GM23338 (cell line): ENCODE data around the gene PDE4D. TPM values are rescaled to one million over a fixed set of nuclear protein-coding genes. Genes with fewer than 3 reads are reported as not detected.
A peak's percentile ranks its signal among the peaks of the same experiment; 100 is the strongest.

ENCODE experiments used
- ATAC-seq: fragments of 200-7000 bp; cut with Tn5 transposase; 3 replicates; pipeline ENCODE4 v1.9.1; 2020
- DNase-seq: peaks from one replicate; pipeline ENCODE4 v3.0.0-alpha.2; 2015; ENCODE audit warnings: low spot score
- H2AFZ ChIP-seq: fragments of 200-600 bp; sonication (generic); 2 replicates; pipeline ENCODE4 v1.8.0; 2016; ENCODE audit warnings: antibody characterized with exemption, mild to moderate bottlenecking, moderate library complexity
- H3F3A ChIP-seq: fragments of 200-600 bp; sonication (generic); replicated peaks from 2 replicates; pipeline ENCODE4 v1.8.0; 2017; ENCODE audit warnings: antibody characterized with exemption, mixed run types, low read depth
- H3K27ac ChIP-seq: fragments of 200-600 bp; sonication (generic); 2 replicates; pipeline ENCODE4 v1.6.1; 2016; ENCODE audit warnings: low read depth
- H3K27me3 ChIP-seq: fragments of 200-600 bp; sonication (generic); 2 replicates; pipeline ENCODE4 v1.8.0; 2016; ENCODE audit warnings: mild to moderate bottlenecking, mixed run types, moderate library complexity; ENCODE audit not compliant: insufficient read depth
- H3K36me3 ChIP-seq: fragments of 200-600 bp; sonication (generic); 2 replicates; pipeline ENCODE4 v1.8.0; 2016; ENCODE audit warnings: mild to moderate bottlenecking; ENCODE audit not compliant: insufficient read depth
- H3K4me1 ChIP-seq: fragments of 200-600 bp; sonication (generic); 2 replicates; pipeline ENCODE4 v1.8.0; 2016; ENCODE audit warnings: mild to moderate bottlenecking, moderate library complexity; ENCODE audit not compliant: insufficient read depth
- H3K4me2 ChIP-seq: fragments of 200-600 bp; sonication (generic); 2 replicates; pipeline ENCODE4 v1.7.1; 2017; ENCODE audit warnings: mixed run types
- H3K4me3 ChIP-seq: fragments of 200-600 bp; sonication (generic); 2 replicates; pipeline ENCODE4 v1.6.1; 2016; ENCODE audit warnings: mixed run types
- H3K79me2 ChIP-seq: fragments of 200-600 bp; sonication (generic); replicated peaks from 2 replicates; pipeline ENCODE4 v1.8.0; 2017; ENCODE audit warnings: mild to moderate bottlenecking; ENCODE audit not compliant: insufficient read depth
- H3K9me2 ChIP-seq: fragments of 200-600 bp; sonication (generic); 2 replicates; pipeline ENCODE4 v1.8.0; 2017; ENCODE audit not compliant: insufficient read depth
- H4K20me1 ChIP-seq: fragments of 200-600 bp; sonication (generic); replicated peaks from 2 replicates; pipeline ENCODE4 v1.8.0; 2017; ENCODE audit warnings: mild to moderate bottlenecking; ENCODE audit not compliant: insufficient read depth
- H3K27ac Mint-ChIP-seq: 2 replicates; pipeline ENCODE4 v1.8.0; 2020; ENCODE audit warnings: inconsistent platforms, mild to moderate bottlenecking, moderate library complexity, mixed read lengths
- H3K27me3 Mint-ChIP-seq: 3 replicates; pipeline ENCODE4 v1.8.0; 2022; ENCODE audit warnings: low read depth, mild to moderate bottlenecking, moderate library complexity, mixed read lengths, inconsistent platforms; ENCODE audit not compliant: insufficient read depth, poor library complexity
- H3K36me3 Mint-ChIP-seq: 3 replicates; pipeline ENCODE4 v1.8.0; 2021; ENCODE audit warnings: low read depth, mild to moderate bottlenecking, inconsistent platforms, moderate library complexity, mixed read lengths
- H3K4me1 Mint-ChIP-seq: 3 replicates; pipeline ENCODE4 v1.8.0; 2020; ENCODE audit warnings: mild to moderate bottlenecking, inconsistent platforms, mixed read lengths
- H3K4me3 Mint-ChIP-seq: 3 replicates; pipeline ENCODE4 v1.8.0; 2021; ENCODE audit warnings: moderate library complexity, mild to moderate bottlenecking, inconsistent platforms, mixed read lengths
- H3K9me3 Mint-ChIP-seq: 3 replicates; pipeline ENCODE4 v1.8.0; 2020; ENCODE audit warnings: moderate library complexity, mild to moderate bottlenecking, inconsistent platforms, mixed read lengths
- ETS1 ChIP-seq: IDR thresholded peaks from 2 replicates; pipeline ENCODE4 v1.6.1; 2016; ENCODE audit warnings: antibody characterized with exemption
- EZH2 ChIP-seq: fragments of 200-600 bp; sonication (generic); IDR thresholded peaks from one replicate; pipeline ENCODE4 v1.8.0; 2017; ENCODE audit warnings: antibody characterized with exemption, mild to moderate bottlenecking, low read depth; ENCODE audit not compliant: unreplicated experiment
- EZH2phosphoT487 ChIP-seq: fragments of 200-600 bp; sonication (generic); IDR thresholded peaks from one replicate; pipeline ENCODE4 v1.8.1; 2018; ENCODE audit warnings: antibody characterized with exemption; ENCODE audit not compliant: unreplicated experiment
- JUNB ChIP-seq: IDR thresholded peaks from one replicate; pipeline ENCODE4 v1.6.1; 2016; ENCODE audit warnings: antibody characterized with exemption; ENCODE audit not compliant: unreplicated experiment
- NANOG ChIP-seq: IDR thresholded peaks from 2 replicates; pipeline ENCODE4 v1.6.1; 2016; ENCODE audit warnings: antibody characterized with exemption, borderline replicate concordance
- REST ChIP-seq: IDR thresholded peaks from one replicate; pipeline ENCODE4 v1.6.1; 2018; ENCODE audit warnings: antibody characterized with exemption; ENCODE audit not compliant: unreplicated experiment
- STAT1 ChIP-seq: IDR thresholded peaks from one replicate; pipeline ENCODE4 v1.6.1; 2016; ENCODE audit warnings: antibody characterized with exemption; ENCODE audit not compliant: unreplicated experiment
- ZNF114 ChIP-seq: fragments of 250-450 bp; sonication (Bioruptor Pico); IDR thresholded peaks from 2 replicates; pipeline ENCODE4 v1.5.0; 2020; ENCODE audit warnings: mild to moderate bottlenecking, moderate library complexity
- ZNF331 ChIP-seq: fragments of 250-450 bp; sonication (Bioruptor Pico); IDR thresholded peaks from 2 replicates; pipeline ENCODE4 v1.5.0; 2020; ENCODE audit warnings: low read depth, mild to moderate bottlenecking, moderate library complexity
- polyA plus RNA-seq: library from polyadenylated mRNA; unstranded; fragments of >200 nt; fragmentation: Nextera tagmentation; extraction: Ambion mirVana; gene quantifications from 2 replicates; pipeline ENCODE4 v1.2.1, GENCODE V29; 2016
- total RNA-seq: library from RNA; depleted of rRNA; stranded (reverse); fragments of >200 nt; shearing (Covaris generic); gene quantifications from 2 replicates; pipeline ENCODE4 v1.2.3, GENCODE V29; 2014

PDE4D gene
- total and polyA plus RNA-seq, 2 experiments from 2014 or later = 2.1 to 4.7 TPM

- peak overlapping the region; percentile 23 for H3K4me2 ChIP-seq
- no peak for TF ChIP-seq EZH2phosphoT487
- no peak for TF ChIP-seq EZH2
- TF ChIP-seq ZNF114 = no peak
- TF ChIP-seq NANOG = peak; percentile 51; the same call in 1 of the 2 replicates
- TF ChIP-seq REST = no peak
- no peak for TF ChIP-seq STAT1
- peak; percentile 41 for TF ChIP-seq JUNB
- H3K79me2 ChIP-seq = no peaks in the 10 kb centered on the region
- no peak overlapping the region for H3K27ac Mint-ChIP-seq
- H3K9me2 ChIP-seq = no peaks in the 10 kb centered on the region
- peaks cover 43% of the 10 kb centered on the region for H3K4me1 Mint-ChIP-seq
- H3K27me3 ChIP-seq = no peaks in the 10 kb centered on the region
- H3K36me3 ChIP-seq = no peaks in the 10 kb centered on the region
- peaks cover 38% of the 10 kb centered on the region for H3K4me1 ChIP-seq
- H3K4me3 ChIP-seq = no peak overlapping the region
- H2AFZ ChIP-seq = no peak overlapping the region
- no peaks in the 10 kb centered on the region for H4K20me1 ChIP-seq
- ATAC-seq (peak; percentile 82), DNase-seq (peak; percentile 15)
- no peak overlapping the region for H3K4me3 Mint-ChIP-seq
- H3K36me3 Mint-ChIP-seq = no peaks in the 10 kb centered on the region
- H3K27ac ChIP-seq = no peak overlapping the region
- H3F3A ChIP-seq = no peaks in the 10 kb centered on the region
- no peaks in the 10 kb centered on the region for H3K9me3 Mint-ChIP-seq
- peaks cover 2% of the 10 kb centered on the region for H3K27me3 Mint-ChIP-seq
Measured at GRCh38 chr5:58925627-58926540, 967.6 kb downstream of the PDE4D start.

GRCh38 chr5:58924306-58924705 is 969.2 kb downstream of the PDE4D start:
- Histone ChIP-seq H3K27ac (no peak overlapping the region), H3K4me3 (no peak overlapping the region), H4K20me1 (no peaks in the 10 kb centered on the region), H3K4me2 (no peak overlapping the region), H3F3A (no peaks in the 10 kb centered on the region), H3K36me3 (no peaks in the 10 kb centered on the region), H3K79me2 (no peaks in the 10 kb centered on the region), H3K4me1 (peaks cover 47% of the 10 kb centered on the region), H3K9me2 (no peaks in the 10 kb centered on the region), H2AFZ (no peak overlapping the region), H3K27me3 (no peaks in the 10 kb centered on the region)
- ATAC-seq (no peak), DNase-seq (no peak)
- TF ChIP-seq ETS1 (no peak), ZNF331 (CRISPR knock-in tag) (no peak)
- H3K36me3 Mint-ChIP-seq = no peaks in the 10 kb centered on the region
- H3K9me3 Mint-ChIP-seq = no peaks in the 10 kb centered on the region
- no peak overlapping the region for H3K4me3 Mint-ChIP-seq
- H3K27ac Mint-ChIP-seq = no peak overlapping the region
- H3K27me3 Mint-ChIP-seq = peaks cover 3% of the 10 kb centered on the region
- peaks cover 57% of the 10 kb centered on the region for H3K4me1 Mint-ChIP-seq
